D341Med (cell line): ENCODE data around the gene RGS14.

ENCODE experiments used
- DNase-seq: peaks from one replicate; pipeline ENCODE4 v3.0.0; 2012; ENCODE audit warnings: low spot score

RGS14 gene

DNA sequence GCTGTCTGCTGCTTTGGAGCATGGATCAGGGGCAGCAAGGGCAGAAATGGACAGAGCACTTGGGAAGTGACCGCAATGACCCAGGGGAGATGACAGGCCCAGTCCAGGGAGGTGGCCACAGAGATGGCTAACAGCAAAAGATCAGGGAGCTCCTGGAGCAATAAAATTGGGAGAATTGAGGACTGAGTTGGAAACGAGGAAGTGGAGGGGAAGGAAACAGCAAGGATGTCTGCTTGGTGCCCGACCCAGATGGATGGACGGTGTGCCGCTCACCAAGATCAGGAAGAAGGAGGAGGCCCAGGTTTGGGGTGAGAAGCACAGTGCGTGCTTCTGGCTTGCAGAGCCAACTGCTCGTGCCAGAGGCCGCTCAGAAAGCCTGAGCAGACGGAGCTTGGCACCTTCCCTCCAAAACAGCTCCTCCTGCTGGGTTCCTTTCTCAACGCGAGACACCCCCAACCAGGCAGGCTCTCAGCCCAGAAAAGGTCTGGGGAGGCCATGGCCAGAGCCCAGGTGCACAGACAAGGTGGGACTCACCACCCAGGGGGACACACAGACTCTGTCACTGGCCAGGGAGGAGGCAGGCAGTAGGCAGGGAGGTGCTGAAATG, 24.8 kb downstream of the RGS14 start:
- DNase-seq, result peak; percentile 62

- DNase-seq, result no peak
Observed at GRCh38 chr5:177383181-177383580, 25.5 kb downstream of the RGS14 start.

DNA sequence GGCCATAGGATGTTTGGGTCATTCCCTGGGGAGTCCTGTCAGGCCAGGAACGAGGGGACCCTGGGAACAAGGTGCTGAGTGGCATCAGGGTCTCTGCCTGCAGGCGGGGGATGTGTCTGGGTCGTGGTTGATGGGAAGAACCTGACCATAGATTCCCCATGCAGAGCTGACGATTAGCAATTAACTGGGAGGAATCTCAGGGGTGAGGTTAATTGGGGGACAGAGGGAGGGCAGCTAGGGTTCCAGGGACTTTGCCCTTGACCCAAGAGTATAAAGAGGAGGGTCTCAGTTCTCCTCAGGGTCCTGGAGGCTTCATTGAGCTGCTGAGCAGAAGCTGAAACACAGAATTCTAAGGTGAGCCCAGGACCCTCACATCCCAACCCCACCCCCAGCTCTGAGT, 26.4 kb downstream of the RGS14 start, which contains the start of gene SLC34A1:
Gene SLC34A1, plus strand, starts transcription at position 301 of the 400 bp plus-strand sequence. CDS start 1,308 bp downstream, outside the sequence.
- no peak for DNase-seq

- no peak for DNase-seq
Observed at GRCh38 chr5:177385720-177386119, 28.0 kb downstream of the RGS14 start.

GRCh38 chr5:177386542-177386941, 28.8 kb downstream of the RGS14 start:
- no peak for DNase-seq

- DNase-seq, result no peak
Observed at GRCh38 chr5:177387405-177387804, 29.7 kb downstream of the RGS14 start.

- no peak for DNase-seq
Observed at GRCh38 chr5:177388521-177389052, 30.9 kb downstream of the RGS14 start.

- DNase-seq, result no peak
Observed at GRCh38 chr5:177389241-177390169, 31.8 kb downstream of the RGS14 start.

DNA sequence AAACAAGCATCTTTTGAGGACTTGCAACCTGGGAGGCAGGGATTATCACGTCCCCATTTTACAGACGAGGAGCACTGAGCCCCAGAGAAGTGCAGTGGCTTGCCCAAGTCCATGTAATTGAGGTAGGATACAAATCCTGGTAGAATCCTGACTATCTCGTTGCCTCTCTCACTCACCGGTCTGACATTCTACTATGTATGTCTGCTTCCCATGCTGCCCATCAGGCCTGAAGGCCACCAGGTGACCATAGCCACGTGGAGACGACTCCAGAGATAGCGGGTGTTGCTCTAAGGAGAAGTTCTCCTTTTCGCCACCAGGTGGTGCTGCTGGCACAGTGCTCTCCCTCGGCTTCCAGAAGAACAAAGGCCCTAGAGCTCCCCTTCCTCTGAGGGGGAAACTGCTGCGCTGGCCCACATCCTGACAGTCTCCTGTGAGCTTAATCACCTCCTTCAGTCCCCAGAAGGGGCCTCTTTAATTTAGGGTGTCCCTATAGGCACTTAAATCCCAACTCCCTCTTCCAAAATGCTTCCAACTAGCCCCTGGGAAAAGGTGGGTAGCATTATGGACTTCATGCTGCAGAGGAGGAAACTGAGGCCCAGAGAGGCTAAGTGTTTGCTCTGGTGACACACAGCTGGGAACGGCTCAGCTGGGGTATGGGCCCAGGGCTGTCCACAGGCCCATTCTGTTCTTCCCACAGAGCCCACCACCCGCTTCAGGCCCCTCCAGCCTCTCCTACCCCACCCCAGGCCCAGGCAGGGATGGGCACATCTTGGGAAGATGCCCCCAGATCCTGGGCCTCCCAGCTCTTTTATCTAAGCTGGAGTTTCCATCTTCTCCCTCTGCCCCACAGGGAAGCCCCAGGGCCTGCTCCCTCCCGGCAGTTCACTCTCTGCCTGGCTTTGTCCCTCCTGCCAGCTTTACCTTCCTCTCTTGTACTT, 32.9 kb downstream of the RGS14 start:
- DNase-seq, result peak; percentile 89

GRCh38 chr5:177392765-177393164, 35.0 kb downstream of the RGS14 start:
- no peak for DNase-seq

GRCh38 chr5:177393206-177393765, 35.6 kb downstream of the RGS14 start:
- DNase-seq, result no peak

- no peak for DNase-seq
Observed at GRCh38 chr5:177393990-177394389, 36.3 kb downstream of the RGS14 start.

DNA sequence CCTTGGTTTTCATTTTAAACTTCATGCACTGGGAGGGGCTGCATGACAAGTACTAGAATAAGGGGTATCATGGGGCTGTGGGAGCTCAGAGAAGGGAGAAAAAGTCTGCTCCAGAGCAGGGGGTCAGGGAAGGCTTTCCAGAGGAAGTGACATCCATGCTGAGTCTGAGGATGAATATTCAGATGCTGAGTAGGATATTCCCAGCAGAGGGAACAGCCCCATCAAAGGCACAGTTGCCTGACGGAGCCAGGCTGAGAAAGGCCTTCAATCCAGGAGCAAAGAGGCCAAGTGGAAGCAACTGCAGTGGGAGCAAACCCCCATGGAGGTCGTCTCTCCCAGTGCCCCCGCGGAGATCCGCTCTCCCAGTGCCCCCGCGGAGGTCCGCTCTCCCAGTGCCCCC, 38.4 kb downstream of the RGS14 start:
- DNase-seq, result no peak

DNA sequence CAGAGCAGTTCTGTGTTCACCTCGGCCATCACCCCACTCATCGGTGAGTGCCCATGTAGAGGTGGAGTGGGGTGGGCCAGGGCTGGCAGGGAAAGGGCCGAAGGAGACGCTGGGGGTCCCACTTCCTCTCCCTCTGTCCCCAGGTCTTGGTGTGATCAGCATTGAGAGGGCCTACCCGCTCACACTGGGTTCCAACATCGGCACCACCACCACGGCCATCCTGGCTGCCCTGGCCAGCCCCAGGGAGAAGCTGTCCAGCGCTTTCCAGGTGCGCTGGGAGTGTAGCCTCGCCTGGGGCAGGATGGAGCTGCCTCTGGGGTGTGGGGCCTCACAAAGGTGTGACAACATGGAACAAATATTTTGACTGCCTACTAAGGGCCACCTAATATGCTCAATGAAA, 39.1 kb downstream of the RGS14 start:
- DNase-seq, result no peak

DNA sequence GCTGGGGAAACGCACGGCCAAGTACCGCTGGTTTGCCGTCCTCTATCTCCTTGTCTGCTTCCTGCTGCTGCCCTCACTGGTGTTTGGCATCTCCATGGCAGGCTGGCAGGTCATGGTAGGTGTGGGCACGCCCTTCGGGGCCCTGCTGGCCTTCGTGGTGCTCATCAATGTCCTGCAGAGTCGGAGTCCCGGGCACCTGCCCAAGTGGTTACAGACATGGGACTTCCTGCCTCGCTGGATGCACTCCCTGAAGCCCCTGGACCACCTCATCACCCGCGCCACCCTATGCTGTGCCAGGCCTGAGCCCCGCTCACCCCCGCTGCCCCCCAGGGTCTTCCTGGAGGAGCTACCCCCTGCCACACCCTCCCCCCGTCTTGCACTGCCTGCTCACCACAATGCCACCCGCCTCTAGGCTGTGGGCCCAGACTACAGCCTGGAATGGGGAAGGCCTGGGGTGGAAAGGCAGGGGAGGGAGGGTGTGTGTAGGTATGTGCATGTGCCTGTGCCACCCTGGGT, 40.2 kb downstream of the RGS14 start:
- DNase-seq, result no peak

DNA sequence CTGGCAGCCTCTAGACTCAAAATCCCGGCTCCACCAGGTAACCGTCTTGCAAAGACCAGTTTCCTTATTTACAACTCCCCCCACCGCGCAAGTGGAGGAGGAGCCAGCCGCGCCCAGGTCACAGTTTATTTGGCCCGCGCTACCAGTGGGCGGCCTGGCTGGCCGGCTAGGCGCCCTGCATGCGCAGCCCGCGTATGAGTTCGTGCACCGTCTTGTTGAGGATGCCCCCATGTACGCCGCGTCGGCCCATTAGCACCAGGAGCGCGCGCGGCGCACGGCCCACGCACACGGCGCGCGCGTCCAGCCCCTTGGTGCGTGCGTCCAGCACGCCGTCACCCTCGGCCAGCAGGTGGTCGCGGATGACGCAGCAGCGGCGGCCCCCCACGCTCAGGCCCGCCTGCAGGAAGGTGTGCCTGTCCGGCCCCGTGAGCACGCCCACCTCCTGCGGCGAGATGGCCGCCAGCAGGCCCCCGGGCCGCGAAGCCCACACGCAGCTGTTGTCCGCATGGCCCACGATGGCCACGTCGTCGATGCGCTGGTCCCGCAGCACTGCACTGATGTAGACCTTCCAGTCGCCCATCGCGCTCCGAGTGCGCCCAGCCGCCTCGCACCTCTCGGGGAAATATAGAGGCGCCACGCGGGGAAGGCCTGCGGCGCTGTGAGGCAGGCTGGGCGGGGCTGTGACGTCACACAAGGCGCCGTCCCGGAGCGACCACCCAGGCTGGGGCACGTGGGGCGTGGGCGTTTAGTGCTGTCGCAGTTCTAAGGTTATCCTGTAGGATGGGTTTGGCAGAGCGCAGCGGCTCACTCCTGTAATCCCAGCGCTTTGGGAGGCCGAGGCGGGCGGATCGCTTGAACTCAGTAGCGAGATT, 42.5 kb downstream of the RGS14 start, which contains the start of gene PFN3:
Gene PFN3, minus strand, starts transcription at position 665 of the 872 bp plus-strand sequence. Its CDS starts 85 bp downstream, at position 580.
- no peak for DNase-seq

GRCh38 chr5:177402271-177403043, 44.7 kb downstream of the RGS14 start:
- peak; percentile 88 for DNase-seq

- peak; percentile 69 for DNase-seq
Observed at GRCh38 chr5:177403102-177403791, 45.5 kb downstream of the RGS14 start.
